DND-41 (cell line): ENCODE data around the gene GSE1.
A peak's percentile ranks its signal among the peaks of the same experiment; 100 is the strongest.

ENCODE experiments used
- ATAC-seq: fragments of 200-7000 bp; cut with Tn5 transposase; 3 replicates; pipeline ENCODE4 v1.9.1; 2021; ENCODE audit warnings: low read depth; ENCODE audit not compliant: insufficient read depth
- DNase-seq: peaks from one replicate; pipeline ENCODE4 v3.0.0-alpha.2; 2020
- H2AFZ ChIP-seq: 2 replicates; pipeline ENCODE4 v1.6.0; 2012; ENCODE audit warnings: low read depth, low read length
- H3K27ac ChIP-seq: 2 replicates; pipeline ENCODE4 v1.5.1; 2012; ENCODE audit warnings: low read length, inconsistent platforms
- H3K27me3 ChIP-seq: fragments of 200-600 bp; sonication (generic); 2 replicates; pipeline ENCODE4 v1.6.0; 2012; ENCODE audit warnings: low read length, mild to moderate bottlenecking, inconsistent platforms; ENCODE audit not compliant: insufficient read depth, poor library complexity
- H3K36me3 ChIP-seq: 2 replicates; pipeline ENCODE4 v1.5.1; 2012; ENCODE audit warnings: low read length, inconsistent platforms; ENCODE audit not compliant: insufficient read depth
- H3K4me1 ChIP-seq: 2 replicates; pipeline ENCODE4 v1.5.1; 2012; ENCODE audit warnings: mild to moderate bottlenecking, low read length; ENCODE audit not compliant: insufficient read depth
- H3K4me2 ChIP-seq: 2 replicates; pipeline ENCODE4 v1.6.0; 2012; ENCODE audit warnings: mild to moderate bottlenecking, moderate library complexity, low read length, inconsistent platforms; ENCODE audit not compliant: insufficient read depth
- H3K4me3 ChIP-seq, 2 experiments: fragments of 200-600 bp in 1 of 2; shearing (Covaris generic) in 1 of 2; 2 replicates each; pipeline ENCODE4 v1.5.1; 2012 to 2016; ENCODE audit warnings: inconsistent platforms in 2 of 2, low read length in 2 of 2, mild to moderate bottlenecking in 2 of 2, low read depth in 1 of 2, moderate library complexity in 1 of 2
- H3K79me2 ChIP-seq: 2 replicates; pipeline ENCODE4 v1.6.0; 2012; ENCODE audit warnings: low read length, inconsistent platforms; ENCODE audit not compliant: insufficient read depth
- H3K9ac ChIP-seq: 2 replicates; pipeline ENCODE4 v1.6.0; 2012; ENCODE audit warnings: low read depth, mild to moderate bottlenecking, inconsistent platforms, low read length, moderate library complexity
- H3K9me3 ChIP-seq: 2 replicates; pipeline ENCODE4 v1.5.1; 2012; ENCODE audit warnings: low read length, moderate library complexity, mild to moderate bottlenecking, inconsistent platforms; ENCODE audit not compliant: insufficient read depth, severe bottlenecking
- H4K20me1 ChIP-seq: 2 replicates; pipeline ENCODE4 v1.6.0; 2012; ENCODE audit warnings: low read length; ENCODE audit not compliant: insufficient read depth
- CTCF ChIP-seq: IDR thresholded peaks from 2 replicates; pipeline ENCODE4 v1.5.1; 2012; ENCODE audit warnings: borderline replicate concordance, low read length, moderate library complexity, mild to moderate bottlenecking; ENCODE audit not compliant: poor library complexity, severe bottlenecking; ENCODE audit errors: extremely low read depth
- EZH2 ChIP-seq: IDR thresholded peaks from 3 replicates; pipeline ENCODE4 v1.6.1; 2012; ENCODE audit warnings: borderline replicate concordance, low read depth, mild to moderate bottlenecking, moderate library complexity, low read length, inconsistent platforms; ENCODE audit not compliant: severe bottlenecking

Gene GSE1

GRCh38 chr16:85643631-85644030 is 30.5 kb downstream of the GSE1 start:
- Histone ChIP-seq H3K27ac (no peak overlapping the region), H3K9ac (no peak overlapping the region), H3K4me1 (no peaks in the 10 kb centered on the region), H3K4me3 (no peak overlapping the region), H3K9me3 (no peaks in the 10 kb centered on the region), H3K36me3 (peaks cover 50% of the 10 kb centered on the region), H3K79me2 (peaks cover 73% of the 10 kb centered on the region), H2AFZ (no peak overlapping the region), H3K4me2 (no peak overlapping the region), H4K20me1 (peaks cover 92% of the 10 kb centered on the region), H3K27me3 (no peaks in the 10 kb centered on the region)
- ATAC-seq (no peak), DNase-seq (no peak)
- no peak for TF ChIP-seq CTCF
- no peak for TF ChIP-seq EZH2

GRCh38 chr16:85644093-85644712 is 31.1 kb downstream of the GSE1 start:
- no peak overlapping the region for H3K4me2 ChIP-seq
- H3K4me1 ChIP-seq: no peaks in the 10 kb centered on the region

GRCh38 chr16:85645021-85645589 is 32.0 kb downstream of the GSE1 start:
- no peak for DNase-seq
- Histone ChIP-seq H3K27ac (no peak overlapping the region), H3K4me1 (no peaks in the 10 kb centered on the region), H3K36me3 (peaks cover 51% of the 10 kb centered on the region), H3K4me2 (no peak overlapping the region), H3K4me3 (no peak overlapping the region), H2AFZ (no peak overlapping the region), H3K79me2 (peaks cover 59% of the 10 kb centered on the region), H3K9me3 (no peaks in the 10 kb centered on the region), H3K27me3 (no peaks in the 10 kb centered on the region), H3K9ac (no peak overlapping the region), H4K20me1 (peaks cover 90% of the 10 kb centered on the region)
- ATAC-seq: 0 out of 3 replicates have a peak, but pooled peaks have one; percentile 20
- TF ChIP-seq EZH2 (no peak), CTCF (no peak)

More at GRCh38 chr16:85644093-85644712, 31.1 kb downstream of the GSE1 start:
- Histone ChIP-seq H3K4me3 (no peak overlapping the region), H3K9ac (no peak overlapping the region), H3K9me3 (no peaks in the 10 kb centered on the region), H3K36me3 (peaks cover 50% of the 10 kb centered on the region), H3K27me3 (no peaks in the 10 kb centered on the region), H4K20me1 (peaks cover 92% of the 10 kb centered on the region), H3K27ac (no peak overlapping the region), H2AFZ (no peak overlapping the region), H3K79me2 (peaks cover 68% of the 10 kb centered on the region)
- TF ChIP-seq CTCF: no peak
- no peak for TF ChIP-seq EZH2
- no peak for DNase-seq
- ATAC-seq: no peak
